H1 (cell line): ENCODE measurements around the gene MAP4.

Experiments
- CHD2 ChIP-seq: IDR thresholded peaks from 2 replicates; pipeline ENCODE4 v1.6.1; 2012; ENCODE audit warnings: low read length, improper control_type of control experiment
- EGR1 ChIP-seq: IDR thresholded peaks from 2 replicates; pipeline ENCODE4 v1.6.1; 2011; ENCODE audit warnings: low read depth, low read length, borderline replicate concordance
- SUZ12 ChIP-seq: fragments of 200-600 bp; sonication (generic); IDR thresholded peaks from 2 replicates; pipeline ENCODE4 v1.6.1; 2012; ENCODE audit warnings: mild to moderate bottlenecking, inconsistent platforms, low read length, moderate library complexity, mixed read lengths
- TAF1 ChIP-seq: IDR thresholded peaks from 2 replicates; pipeline ENCODE4 v1.6.1; 2011; ENCODE audit warnings: mild to moderate bottlenecking, low read depth, low read length
- ZNF274 ChIP-seq: IDR thresholded peaks from 2 replicates; pipeline ENCODE4 v1.7.0; 2012; ENCODE audit warnings: low read length, borderline replicate concordance; ENCODE audit errors: extremely low read depth

DNA sequence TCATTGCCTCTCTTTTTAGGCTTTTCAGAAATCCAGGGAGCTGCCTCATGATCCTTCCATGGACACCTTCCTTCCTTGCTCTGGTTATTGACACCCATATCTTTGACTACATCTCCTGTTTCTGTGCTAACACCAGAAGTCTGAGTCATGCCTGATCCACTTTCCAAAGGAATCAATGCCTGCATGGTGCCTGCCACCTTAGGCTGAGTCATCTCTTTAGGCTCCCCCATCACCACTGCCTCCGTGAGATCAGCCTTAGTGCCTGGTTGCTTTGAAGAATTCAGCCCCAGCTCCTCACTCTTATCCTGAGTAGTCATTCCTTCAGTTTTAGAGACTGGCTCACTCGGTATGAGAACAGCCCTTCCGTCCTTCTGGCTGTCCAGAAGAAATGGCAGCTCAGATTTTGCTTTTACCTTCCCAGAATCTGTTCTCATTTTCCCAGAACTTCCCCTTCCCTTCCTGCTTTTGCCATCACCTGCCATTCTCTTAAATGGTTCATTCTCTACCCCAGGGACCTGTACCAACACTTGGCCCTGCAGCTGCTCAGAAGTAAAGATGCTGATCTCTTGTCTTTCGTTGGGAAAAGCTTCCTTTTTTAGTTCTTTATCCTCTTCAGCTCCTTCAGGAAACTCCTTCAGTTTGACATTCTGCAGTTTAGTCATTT, 105.3 kb downstream of the MAP4 start:
- TF ChIP-seq CHD2, result no peak
- TF ChIP-seq SUZ12, result no peak
- TF ChIP-seq ZNF274, result no peak
- TF ChIP-seq EGR1, result no peak
- no peak for TF ChIP-seq TAF1
